K562 (cell line): Measurements from ENCODE around the gene CLTC. TPM values are rescaled to one million over a fixed set of nuclear protein-coding genes. Genes with fewer than 3 reads are reported as not detected.

Experiments
- ATAC-seq: fragments of 200-7000 bp; cut with Tn5 transposase; 3 replicates; pipeline ENCODE4 v1.9.1; 2020; ENCODE audit warnings: moderate library complexity
- BruUV-seq: library from RNA; stranded (reverse); fragments of 400-500 nt; replicated peaks from 2 replicates; lab custom pipeline; 2021; lab: Mats Ljungman, UMichigan
- CTCF ChIA-PET: fragments of 300-600 bp; formaldehyde crosslinking; extraction: SDS; loops from one replicate; lab custom pipeline; 2021; ENCODE audit warnings: low intra/inter-chr PET ratio; lab: Yijun Ruan, JAX
- POLR2A ChIA-PET: fragments of 300-600, 350-650 bp; sonication (Branson Sonifier 250); formaldehyde crosslinking; extraction: SDS; loops from one replicate; lab custom pipeline; 2021; ENCODE audit warnings: antibody characterized with exemption, inconsistent platforms; lab: Yijun Ruan, JAX
- DNase-seq, 4 experiments: peaks; one replicate each; pipeline versions ENCODE4 v3.0.0 to v3.0.0-alpha.2; 2011 to 2018; ENCODE audit warnings: low spot score in 3 of 4, mixed read lengths in 3 of 4; ENCODE audit errors: extremely low read depth in 1 of 4
- FAIRE-seq: peaks from 2 replicates; lab custom pipeline; 2011; peaks lifted over from hg19 to GRCh38; lab: Jason Lieb, UNC
- H2AFZ ChIP-seq: 2 replicates; pipeline ENCODE4 v1.6.0; 2011; ENCODE audit warnings: low read depth, low read length, control low read depth, inconsistent platforms
- H3K27ac ChIP-seq: fragments of 200-600 bp; 3 replicates; pipeline ENCODE4 v1.8.0; 2011; ENCODE audit warnings: low read depth, mild to moderate bottlenecking, control low read depth, inconsistent platforms, low read length, moderate library complexity, mixed read lengths; ENCODE audit errors: extremely low read depth
- H3K27me3 ChIP-seq, 2 experiments: fragments of 300-600 bp in 1 of 2; 2 replicates in 1 of 2; 3 replicates in 1 of 2; pipeline versions ENCODE4 v1.6.0 to v1.8.0; 2011; ENCODE audit warnings: inconsistent platforms in 2 of 2, low read length in 2 of 2, mild to moderate bottlenecking in 1 of 2, mixed read lengths in 1 of 2, moderate library complexity in 1 of 2; ENCODE audit not compliant: control insufficient read depth in 2 of 2, insufficient read depth in 2 of 2
- H3K36me3 ChIP-seq: fragments of 300-600 bp; 3 replicates; pipeline ENCODE4 v1.8.0; 2011; ENCODE audit warnings: mild to moderate bottlenecking, low read length, inconsistent platforms; ENCODE audit not compliant: control insufficient read depth, insufficient read depth
- H3K4me1 ChIP-seq, 2 experiments: fragments of 200-600 bp in 1 of 2; replicated peaks in 1 of 2; 2 replicates in 1 of 2; 3 replicates in 1 of 2; pipeline versions ENCODE4 v1.5.1 to v1.8.0; 2011; ENCODE audit warnings: inconsistent platforms in 2 of 2, low read length in 2 of 2, mild to moderate bottlenecking in 1 of 2, mixed read lengths in 1 of 2, moderate library complexity in 1 of 2; ENCODE audit not compliant: control insufficient read depth in 2 of 2, insufficient read depth in 2 of 2
- H3K4me2 ChIP-seq: 2 replicates; pipeline ENCODE4 v1.6.1; 2011; ENCODE audit warnings: low read length, control low read depth, inconsistent platforms, mixed read lengths; ENCODE audit not compliant: insufficient read depth
- H3K4me3 ChIP-seq: fragments of 200-600 bp; sonication (generic), shearing (Covaris generic); 2 replicates; pipeline ENCODE4 v1.5.1; 2016; ENCODE audit warnings: control low read depth, inconsistent platforms
- H3K79me2 ChIP-seq: fragments of 200-600 bp; 3 replicates; pipeline ENCODE4 v1.8.0; 2011; ENCODE audit warnings: low read length, inconsistent platforms; ENCODE audit not compliant: control insufficient read depth, insufficient read depth
- H3K9ac ChIP-seq, 2 experiments: 2 replicates each; pipeline versions ENCODE4 v1.6.0 to v1.6.1; 2011; ENCODE audit warnings: low read depth in 2 of 2, low read length in 2 of 2, control low read depth in 1 of 2, inconsistent platforms in 1 of 2, mild to moderate bottlenecking in 1 of 2, mixed read lengths in 1 of 2; ENCODE audit not compliant: insufficient read depth in 1 of 2
- H3K9me1 ChIP-seq: one replicate; pipeline ENCODE4 v1.6.0; 2011; ENCODE audit warnings: inconsistent platforms, mild to moderate bottlenecking, low read length, moderate library complexity; ENCODE audit not compliant: control insufficient read depth, insufficient read depth
- H3K9me3 ChIP-seq: replicated peaks from 2 replicates; pipeline ENCODE4 v1.5.1; 2011; ENCODE audit warnings: low read depth, low read length, inconsistent platforms; ENCODE audit not compliant: control insufficient read depth, insufficient read depth
- H4K20me1 ChIP-seq: replicated peaks from 2 replicates; pipeline ENCODE4 v1.6.1; 2011; ENCODE audit warnings: low read length, inconsistent platforms, mixed read lengths; ENCODE audit not compliant: control insufficient read depth, insufficient read depth
- ATF1 ChIP-seq, 2 experiments: fragments of 450-650 bp in 1 of 2; IDR thresholded peaks; 2 replicates each; pipeline ENCODE4 v1.6.1; 2016; ENCODE audit warnings: missing compliant biosample characterization in 1 of 2, missing genetic modification characterization in 1 of 2
- CBX1 ChIP-seq: sonication (generic); IDR thresholded peaks from 2 replicates; pipeline ENCODE4 v1.6.1; 2016; ENCODE audit warnings: antibody characterized with exemption, low read depth, mild to moderate bottlenecking
- CC2D1A ChIP-seq: fragments of 450-650 bp; IDR thresholded peaks from 2 replicates; pipeline ENCODE4 v1.6.1; 2017; ENCODE audit warnings: mild to moderate bottlenecking
- FIP1L1 ChIP-seq: fragments of 200-400 bp; formaldehyde crosslinking; IDR thresholded peaks from 2 replicates; pipeline ENCODE4 v1.6.1; 2018; ENCODE audit warnings: mild to moderate bottlenecking, low read depth, low read length; ENCODE audit not compliant: poor library complexity, severe bottlenecking
- HLTF ChIP-seq: fragments of 450-650 bp; IDR thresholded peaks from 2 replicates; pipeline ENCODE4 v1.6.1; 2016
- HMBOX1 ChIP-seq: sonication (generic); IDR thresholded peaks from 2 replicates; pipeline ENCODE4 v1.6.1; 2016
- HOXB6 ChIP-seq: fragments of 250-450 bp; sonication (Bioruptor Pico); IDR thresholded peaks from 2 replicates; pipeline ENCODE4 v1.5.1; 2022; ENCODE audit warnings: mild to moderate bottlenecking, borderline replicate concordance
- IFI16 ChIP-seq: fragments of 250-450 bp; sonication (Bioruptor Pico); IDR thresholded peaks from 2 replicates; pipeline ENCODE4 v2.1.2; 2022; ENCODE audit warnings: mild to moderate bottlenecking, inconsistent platforms
- NFYB ChIP-seq: IDR thresholded peaks from 2 replicates; pipeline ENCODE4 v1.6.1; 2011; ENCODE audit warnings: mild to moderate bottlenecking, moderate library complexity; ENCODE audit not compliant: insufficient read length; ENCODE audit errors: extremely low read depth
- RBM15 ChIP-seq: fragments of 200-400 bp; formaldehyde crosslinking; IDR thresholded peaks from 2 replicates; pipeline ENCODE4 v1.6.1; 2018; ENCODE audit warnings: mild to moderate bottlenecking, low read length, moderate library complexity; ENCODE audit not compliant: insufficient read depth
- RBM22 ChIP-seq: fragments of 200-400 bp; formaldehyde crosslinking; IDR thresholded peaks from 2 replicates; pipeline ENCODE4 v1.6.1; 2018; ENCODE audit warnings: low read length, low read depth; ENCODE audit not compliant: poor library complexity, severe bottlenecking
- RFX5 ChIP-seq: IDR thresholded peaks from 2 replicates; pipeline ENCODE4 v1.6.1; 2011; ENCODE audit warnings: low read depth, mild to moderate bottlenecking, improper control_type of control experiment, low read length
- SIN3B ChIP-seq: fragments of 450-650 bp; IDR thresholded peaks from 2 replicates; pipeline ENCODE4 v1.6.1; 2017; ENCODE audit warnings: low read depth, mild to moderate bottlenecking, moderate library complexity
- SMARCB1 ChIP-seq: IDR thresholded peaks from 2 replicates; pipeline ENCODE4 v1.6.1; 2011; ENCODE audit warnings: improper control_type of control experiment, low read depth; ENCODE audit not compliant: insufficient read length
- TBP ChIP-seq: optimal IDR thresholded peaks from 2 replicates; pipeline ENCODE3; 2011; ENCODE audit warnings: low read depth, low read length, improper control_type of control experiment
- TCF3 ChIP-seq: sonication (generic); formaldehyde crosslinking; IDR thresholded peaks from 2 replicates; pipeline ENCODE4 v1.4.0; 2020; ENCODE audit warnings: mild to moderate bottlenecking, missing genetic modification reagents
- ZNF354B ChIP-seq: fragments of 250-450 bp; sonication (Bioruptor Pico); IDR thresholded peaks from 2 replicates; pipeline ENCODE4 v1.4.0; 2020
- WGBS: fragments of 100-300 bp; shearing (Covaris generic); methylation state at CpG from one replicate; pipeline ENCODE4 v1.1.6; 2016; ENCODE audit warnings: low coverage, mixed read lengths; ENCODE audit not compliant: insufficient coverage; ENCODE audit errors: missing lambda C conversion rate; 5-methylcytosine and 5-hydroxymethylcytosine counted together
- in situ Hi-C: fragments of 300-500 bp; cut with MboI; formaldehyde crosslinking; loops from 4 replicates; pipeline ENCODE4 v1.15.0; 2018; ENCODE audit warnings: inconsistent platforms, mixed read lengths
- intact Hi-C: fragments of 100-400 bp; cut with micrococcal nuclease; formaldehyde crosslinking; loops from 2 replicates; pipeline ENCODE4 v1.14.2; 2022
- polyA plus RNA-seq, 8 experiments: library from polyadenylated mRNA; depleted of rRNA in 4 of 8; stranded (reverse) in 5 of 8; unstranded in 3 of 8; fragments of >200 nt; fragmentation: Nextera tagmentation in 2 of 8; fragmentation: Illumina TruSeq in 1 of 8; extraction: Ambion mirVana in 2 of 8; extraction: Trizol in 1 of 8; gene quantifications; 2 replicates each; pipeline versions ENCODE4 v1.2.1 to v1.2.3, GENCODE V29; 2011 to 2014; ENCODE audit warnings: inconsistent platforms in 1 of 8, missing spikeins in 1 of 8
- total RNA-seq, 7 experiments: library from RNA; depleted of rRNA in 6 of 7; stranded (reverse); fragments of >200 nt in 6 of 7; fragmentation: Illumina TruSeq in 2 of 7; extraction: Trizol in 2 of 7; gene quantifications; 2 replicates each; pipeline versions ENCODE4 v1.2.1 to v1.2.3, GENCODE V29; 2011 to 2021; ENCODE audit warnings: low replicate concordance in 1 of 7

CLTC gene
- total and polyA plus RNA-seq, 9 of the 15 experiments (the other 6 are each of a cell fraction or from before 2014, with no cell fraction given) = 115 to 267 (median 174) TPM

- TF ChIP-seq FIP1L1 (no peak), IFI16 (CRISPR knock-in tag) (no peak), TBP (no peak), SMARCB1 (no peak)
These were observed 22.9 kb downstream of the CLTC start (continued) for GRCh38 chr17:59642565-59642964.

GRCh38 chr17:59643159-59644140 is 23.8 kb downstream of the CLTC start:
- H3K27ac ChIP-seq = 0 out of 3 replicates have a peak overlapping the region, but pooled peaks have one; percentile 6
- H3K9me3 ChIP-seq = no peaks in the 10 kb centered on the region
- no TSS peak for BruUV-seq
- in situ Hi-C loops = loop anchor here (10.0 kb wide), 1 partner anchor 339 kb away; no protein-coding TSS in a partner anchor
- no peaks in the 10 kb centered on the region for H3K27me3 ChIP-seq
- no peak overlapping the region for H3K9ac ChIP-seq
- 91% methylated on average over 5 of the region's 5 CpGs for WGBS
- no peak overlapping the region for H2AFZ ChIP-seq
- ATAC-seq = peak; percentile 20; the same call in 2 of the 3 replicates
- no peak for FAIRE-seq
- no peak overlapping the region for H3K4me3 ChIP-seq
- peaks cover 63% of the 10 kb centered on the region for H3K36me3 ChIP-seq
- DNase-seq = no peak
- no peaks in the 10 kb centered on the region for H3K9me1 ChIP-seq
- no peak for TF ChIP-seq NFYB
- TF ChIP-seq CC2D1A = no peak
- no peak for TF ChIP-seq TCF3 (CRISPR knock-in tag)
- TF ChIP-seq RBM22 = no peak
- no peak for TF ChIP-seq ZNF354B (CRISPR knock-in tag)
- TF ChIP-seq RBM15 = no peak
- peak; percentile 11; the same call in 1 of the 2 replicates for TF ChIP-seq HMBOX1
- no peak for TF ChIP-seq HLTF
- no peak for TF ChIP-seq CBX1
- no peak for TF ChIP-seq HOXB6 (CRISPR knock-in tag)
- TF ChIP-seq SIN3B = no peak
- TF ChIP-seq ATF1 (CRISPR knock-in tag; IDR thresholded peaks at IDR 0.05) = no peak
- TF ChIP-seq ATF1 (tag; IDR thresholded peaks at IDR 0.05) = no peak
- 0 out of 2 replicates have a peak, but pooled peaks have one; percentile 52 for TF ChIP-seq RFX5
- H3K4me2 ChIP-seq = no peak overlapping the region
- ChIA-PET POLR2A (interaction anchor here (0.5 to 1.6 kb wide), 7 partner anchors 9 to 33 kb away, joined by 3 to 5 read pairs (median 4); partner anchors contain the start of gene CLTC), CTCF (no interaction called here)
- intact Hi-C loops = no loop called here
- peaks cover 97% of the 10 kb centered on the region for H3K79me2 ChIP-seq
- peaks cover 0 to 3% of the 10 kb centered on the region in 2 experiments; a peak in 4 of 5 replicates for H3K4me1 ChIP-seq
- H4K20me1 ChIP-seq = peaks cover 16% of the 10 kb centered on the region
